ENCODE data around the gene BTBD6. TPM values are rescaled to one million over a fixed set of nuclear protein-coding genes. Genes with fewer than 3 reads are reported as not detected.

BTBD6 gene
- total RNA-seq, 1 experiment from 2014 or later: 7.8 TPM

- ATAC-seq (no peak), DNase-seq (ENCODE audit: low spot score) (no peak)
- no peak overlapping the region for H3K4me3 Mint-ChIP-seq
- H3K4me1 Mint-ChIP-seq: no peaks in the 10 kb centered on the region
- POLR2A ChIA-PET: no interaction called here
- H3K27me3 Mint-ChIP-seq (ENCODE audit: low read depth): no peaks in the 10 kb centered on the region
- no peaks in the 10 kb centered on the region; the same call in 1 of the 2 replicates for H3K36me3 Mint-ChIP-seq
- no peak overlapping the region for H3K27ac Mint-ChIP-seq
- no peak for TF ChIP-seq TP53 (CRISPR knock-in tag; IDR thresholded peaks at IDR 0.05)
- CTCF ChIA-PET: interaction anchor here (1.1 kb wide), 1 partner anchor 83 kb away, joined by 4 read pairs; no protein-coding TSS in a partner anchor
- H3K9me3 Mint-ChIP-seq: no peaks in the 10 kb centered on the region
Observed at GRCh38 chr14:105269405-105269804, 21.1 kb downstream of the BTBD6 start.

GRCh38 chr14:105271224-105271890 is 23.0 kb downstream of the BTBD6 start:
- DNase-seq (ENCODE audit: low spot score) (no peak), ATAC-seq (no peak)
- Mint-ChIP-seq H3K36me3 (no peaks in the 10 kb centered on the region), H3K4me1 (peaks cover 3% of the 10 kb centered on the region; the same call in 1 of the 2 replicates), H3K27ac (peak overlapping the region; percentile 44; the same call in 1 of the 2 replicates), H3K9me3 (no peaks in the 10 kb centered on the region), H3K27me3 (ENCODE audit: low read depth) (no peaks in the 10 kb centered on the region), H3K4me3 (no peak overlapping the region)
- ChIA-PET POLR2A (no interaction called here), CTCF (interaction anchor here (0.9 to 1.0 kb wide), 2 partner anchors 20 to 209 kb away, joined by 3 to 4 read pairs; no protein-coding TSS in a partner anchor)
- TF ChIP-seq RORB (CRISPR knock-in tag; IDR thresholded peaks at IDR 0.05) (no peak), FOXJ3 (CRISPR knock-in tag; IDR thresholded peaks at IDR 0.05; ENCODE audit: borderline replicate concordance) (no peak), FOXK1 (CRISPR knock-in tag; IDR thresholded peaks at IDR 0.05) (no peak), ATF2 (CRISPR knock-in tag; IDR thresholded peaks at IDR 0.05; ENCODE audit: borderline replicate concordance, low read depth) (no peak), AFF4 (CRISPR knock-in tag; IDR thresholded peaks at IDR 0.05; ENCODE audit: borderline replicate concordance) (no peak), EMX1 (CRISPR knock-in tag; IDR thresholded peaks at IDR 0.05) (no peak), USF2 (CRISPR knock-in tag; IDR thresholded peaks at IDR 0.05) (no peak), ZNF416 (CRISPR knock-in tag; IDR thresholded peaks at IDR 0.05) (no peak)

GRCh38 chr14:105272623-105273022 is 24.3 kb downstream of the BTBD6 start:
- H3K4me3 Mint-ChIP-seq: no peak overlapping the region
- ATAC-seq (peak; percentile 34; the same call in 1 of the 2 replicates), DNase-seq (ENCODE audit: low spot score) (no peak)
- H3K36me3 Mint-ChIP-seq: no peaks in the 10 kb centered on the region
- ChIA-PET CTCF (no interaction called here), POLR2A (no interaction called here)
- H3K4me1 Mint-ChIP-seq: peaks cover 3% of the 10 kb centered on the region; the same call in 1 of the 2 replicates
- no peaks in the 10 kb centered on the region for H3K9me3 Mint-ChIP-seq
- H3K27me3 Mint-ChIP-seq (ENCODE audit: low read depth): no peaks in the 10 kb centered on the region
- H3K27ac Mint-ChIP-seq: no peak overlapping the region
- 0 out of 2 replicates have a peak, but pooled peaks have one; percentile 25 for TF ChIP-seq USF2 (CRISPR knock-in tag; IDR thresholded peaks at IDR 0.05)
- TF ChIP-seq ZMAT4 (CRISPR knock-in tag; IDR thresholded peaks at IDR 0.05): no peak
